Activated CD4-positive, alpha-beta T cell treated with anti-CD3 and anti-CD28 coated beads, Interleukin-2, amount 10 ng/mL, durations not matched to agents 7 days and 5 days (primary cell): Measurements from ENCODE around the gene ATG4C. TPM values are rescaled to one million over a fixed set of nuclear protein-coding genes. Genes with fewer than 3 reads are reported as not detected.
"Not testable (repeated sequence)": the region's sequence is repeated elsewhere in the genome, so short reads cannot be mapped to it uniquely, and the experiment has no call there.

ENCODE experiments used
- CTCF ChIA-PET: fragments of 350-600 bp; sonication (Branson Sonifier 250); formaldehyde crosslinking; loops from one replicate; lab custom pipeline; 2021; ENCODE audit warnings: antibody characterized with exemption; lab: Charles Lee
- POLR2A ChIA-PET: fragments of 350-600 bp; sonication (Branson Sonifier 250); formaldehyde crosslinking; loops from one replicate; lab custom pipeline; 2021; ENCODE audit warnings: antibody characterized with exemption; lab: Charles Lee
- DNase-seq: peaks from one replicate; pipeline ENCODE4 v3.0.0-alpha.2; 2020
- H3K27ac Mint-ChIP-seq: one replicate; pipeline ENCODE4 v1.8.0; 2021; ENCODE audit warnings: mild to moderate bottlenecking, moderate library complexity, mixed read lengths
- H3K27me3 Mint-ChIP-seq: one replicate; pipeline ENCODE4 v1.8.0; 2021; ENCODE audit warnings: mixed read lengths
- H3K36me3 Mint-ChIP-seq: one replicate; pipeline ENCODE4 v1.8.0; 2021; ENCODE audit warnings: low read depth, mixed read lengths
- H3K4me1 Mint-ChIP-seq: one replicate; pipeline ENCODE4 v1.8.0; 2021; ENCODE audit warnings: mixed read lengths
- H3K4me3 Mint-ChIP-seq: one replicate; pipeline ENCODE4 v1.8.0; 2021; ENCODE audit warnings: mild to moderate bottlenecking, moderate library complexity, mixed read lengths
- H3K9me3 Mint-ChIP-seq: one replicate; pipeline ENCODE4 v1.8.0; 2021; ENCODE audit warnings: mixed read lengths
- total RNA-seq, 2 experiments: library from RNA; stranded (reverse); gene quantifications; one replicate each; pipeline ENCODE4 v1.2.3, GENCODE V29; 2021

ATG4C gene
- total RNA-seq, 2 experiments from 2014 or later: 12.1 to 16.4 TPM

DNA sequence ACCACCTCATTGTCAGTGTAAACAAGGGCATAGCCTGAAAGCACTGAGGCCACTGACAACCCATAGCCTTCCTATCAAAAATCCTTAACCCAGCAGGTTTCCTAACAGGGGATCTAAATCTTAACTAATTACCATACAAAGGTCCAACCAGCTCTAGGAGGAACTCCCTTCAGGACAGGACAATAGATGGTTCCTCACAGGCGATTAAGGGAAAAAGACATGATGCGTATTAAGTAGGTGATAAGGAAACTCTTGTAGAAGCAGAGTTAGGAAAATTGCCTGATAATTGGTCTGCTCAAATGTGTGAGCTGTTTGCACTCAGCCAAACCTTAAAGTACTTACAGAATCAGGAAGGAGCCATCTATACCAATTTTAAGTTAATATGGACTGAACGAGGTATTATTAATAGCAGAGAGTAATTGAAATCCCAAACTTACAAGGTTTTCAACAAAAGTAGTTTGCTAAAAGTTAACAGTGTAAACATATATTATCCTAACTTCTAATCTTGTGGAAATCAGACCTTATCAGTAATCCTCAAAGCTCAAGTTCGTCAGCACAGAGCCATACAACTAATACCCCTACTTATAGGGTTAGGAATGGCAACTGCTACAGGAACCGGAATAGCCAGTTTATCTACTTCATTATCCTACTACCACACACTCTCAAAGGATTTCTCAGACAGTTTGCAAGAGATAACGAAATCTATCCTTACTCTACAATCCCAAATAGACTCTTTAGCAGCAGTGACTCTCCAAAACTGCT is 23.7 kb upstream of the ATG4C start:
- H3K9me3 Mint-ChIP-seq, H3K4me1 Mint-ChIP-seq, H3K36me3 Mint-ChIP-seq, H3K4me3 Mint-ChIP-seq, DNase-seq, H3K27me3 Mint-ChIP-seq, CTCF ChIA-PET, H3K27ac Mint-ChIP-seq, POLR2A ChIA-PET: not testable (repeated sequence)

DNA sequence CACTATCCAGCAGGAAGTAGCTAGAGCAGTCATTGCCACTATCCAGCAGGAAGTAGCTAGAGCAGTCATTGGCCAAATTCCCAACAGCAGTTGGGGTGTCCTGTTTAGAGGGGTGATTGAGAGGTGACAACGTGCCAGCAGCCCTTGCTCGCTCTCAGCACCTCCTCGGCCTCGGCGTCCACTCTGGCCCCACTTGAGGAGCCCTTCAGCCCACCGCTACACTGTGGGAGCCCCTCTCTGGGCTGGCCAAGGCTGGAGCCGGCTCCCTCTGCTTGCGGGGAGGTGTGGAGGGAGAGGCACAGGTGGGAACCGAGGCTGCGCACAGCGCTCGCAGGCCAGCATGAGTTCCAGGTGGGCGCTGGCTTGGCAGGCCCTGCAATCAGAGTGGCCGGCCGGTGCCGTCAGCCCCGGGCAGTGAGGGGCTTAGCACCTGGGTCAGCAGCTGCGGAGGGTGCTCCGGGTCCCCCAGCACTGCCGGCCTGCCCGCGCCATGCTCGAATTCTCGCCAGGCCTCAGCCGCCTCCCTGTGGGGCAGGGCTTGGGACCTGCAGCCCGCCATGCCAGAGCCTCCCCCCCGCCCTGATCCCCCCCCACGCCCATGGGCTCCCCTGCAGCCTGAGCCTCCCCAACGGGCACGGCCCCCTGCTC is 22.6 kb upstream of the ATG4C start:
- H3K36me3 Mint-ChIP-seq, H3K4me3 Mint-ChIP-seq, H3K27me3 Mint-ChIP-seq, H3K9me3 Mint-ChIP-seq, H3K27ac Mint-ChIP-seq, POLR2A ChIA-PET, H3K4me1 Mint-ChIP-seq, CTCF ChIA-PET, DNase-seq: not testable (repeated sequence)

DNA sequence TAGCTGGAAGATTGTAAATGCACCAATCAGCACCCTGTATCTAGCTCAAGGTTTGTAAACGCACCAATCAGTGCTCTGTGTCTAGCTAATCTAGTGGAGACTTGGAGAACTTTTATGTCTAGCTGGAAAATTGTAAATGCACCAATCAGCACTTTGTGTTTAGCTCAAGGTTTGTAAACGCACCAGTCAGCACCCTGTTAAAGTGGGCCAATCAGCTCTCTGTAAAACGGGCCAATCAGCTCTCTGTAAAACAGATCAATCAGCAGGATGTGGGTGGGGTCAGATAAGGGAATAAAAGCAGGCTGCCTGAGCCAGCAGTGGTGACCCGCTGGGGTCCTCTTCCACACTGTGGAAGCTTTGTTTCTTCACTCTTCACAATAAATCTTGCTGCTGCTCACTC is 21.9 kb upstream of the ATG4C start:
- H3K36me3 Mint-ChIP-seq, POLR2A ChIA-PET, H3K4me3 Mint-ChIP-seq, H3K27me3 Mint-ChIP-seq, H3K4me1 Mint-ChIP-seq, H3K27ac Mint-ChIP-seq, CTCF ChIA-PET, H3K9me3 Mint-ChIP-seq, DNase-seq: not testable (repeated sequence)

DNA sequence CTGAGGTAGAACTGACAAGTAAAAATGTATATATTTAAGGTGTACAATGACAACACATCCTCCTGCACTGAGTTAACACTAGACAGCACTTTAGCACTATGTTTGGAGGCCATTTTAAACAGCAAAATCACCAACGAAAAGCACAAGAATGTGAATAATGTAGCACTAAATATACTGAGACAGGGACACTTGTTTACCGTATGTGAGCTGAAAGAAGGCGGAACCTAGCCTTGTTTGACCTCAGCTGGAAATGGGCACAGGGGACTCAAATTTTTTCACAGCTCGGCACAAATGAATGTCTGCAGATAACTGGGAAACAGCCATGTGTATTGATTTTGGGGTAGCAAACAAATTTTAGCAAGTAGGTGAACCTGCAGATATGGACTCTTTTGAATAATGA is 18.0 kb upstream of the ATG4C start:
- Mint-ChIP-seq H3K27me3 (peaks cover 9% of the 10 kb centered on the region), H3K4me3 (no peak overlapping the region), H3K4me1 (no peaks in the 10 kb centered on the region), H3K36me3 (no peaks in the 10 kb centered on the region), H3K9me3 (no peaks in the 10 kb centered on the region), H3K27ac (no peak overlapping the region)
- ChIA-PET POLR2A (no interaction called here), CTCF (no interaction called here)
- no peak for DNase-seq

DNA sequence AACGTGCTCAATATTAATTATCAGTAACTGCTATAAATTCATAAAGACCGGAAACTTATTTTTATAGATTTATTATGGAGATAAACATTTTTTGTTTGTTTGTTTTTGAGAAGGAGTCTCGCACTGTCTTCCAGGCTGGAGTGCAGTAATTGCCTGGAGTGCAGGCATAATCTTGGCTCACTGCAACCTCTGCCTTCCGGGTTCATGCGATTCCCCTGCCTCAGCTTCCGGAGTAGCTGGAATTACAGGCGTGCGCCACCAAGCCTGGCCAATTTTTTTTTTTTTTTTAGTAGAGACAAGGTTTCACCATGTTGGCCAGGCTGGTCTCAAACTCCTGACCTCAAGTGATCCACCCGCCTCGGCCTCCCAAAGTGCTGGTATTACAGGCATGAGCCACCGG is 15.4 kb upstream of the ATG4C start:
- H3K4me3 Mint-ChIP-seq, POLR2A ChIA-PET, H3K4me1 Mint-ChIP-seq, DNase-seq, H3K9me3 Mint-ChIP-seq, H3K27me3 Mint-ChIP-seq, CTCF ChIA-PET, H3K27ac Mint-ChIP-seq, H3K36me3 Mint-ChIP-seq: not testable (repeated sequence)

DNA sequence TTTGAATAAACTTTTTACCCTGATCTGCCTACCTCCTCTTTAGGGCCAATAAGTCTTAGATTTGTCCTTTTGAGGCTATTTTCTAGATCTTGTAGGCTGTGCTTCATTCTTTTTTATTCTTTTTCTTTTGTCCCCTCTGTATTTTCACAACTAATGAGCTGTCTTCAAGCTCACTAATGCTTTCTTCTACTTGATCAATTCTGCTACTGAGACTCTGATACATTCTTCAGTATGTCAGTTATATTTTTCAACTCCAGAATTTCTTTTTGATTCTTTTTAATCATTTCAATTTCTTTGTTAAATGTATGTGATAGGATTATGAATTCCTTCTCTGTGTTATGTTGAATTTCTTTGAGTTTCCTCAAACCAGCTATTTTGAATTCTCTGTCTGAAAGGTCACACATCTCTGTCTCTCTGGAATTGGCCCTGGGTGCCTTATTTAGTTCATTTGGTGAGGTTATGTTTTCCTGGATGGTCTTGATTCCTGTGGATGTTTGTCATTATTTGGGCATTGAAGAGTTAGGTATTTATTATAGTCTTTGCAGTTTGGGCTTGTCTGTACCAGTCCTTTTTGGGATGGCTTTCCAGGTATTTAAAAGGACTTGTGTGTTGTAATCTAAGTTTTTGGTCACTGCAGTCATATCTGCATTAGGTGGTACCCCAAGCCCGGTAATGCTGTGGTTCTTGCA is 11.2 kb upstream of the ATG4C start:
- DNase-seq: no peak
- no peak overlapping the region for H3K27ac Mint-ChIP-seq
- peaks cover 6% of the 10 kb centered on the region for H3K27me3 Mint-ChIP-seq
- H3K9me3 Mint-ChIP-seq: peaks cover 3% of the 10 kb centered on the region
- ChIA-PET POLR2A (no interaction called here), CTCF (no interaction called here)
- no peak overlapping the region for H3K4me3 Mint-ChIP-seq
- H3K36me3 Mint-ChIP-seq: no peaks in the 10 kb centered on the region
- no peaks in the 10 kb centered on the region for H3K4me1 Mint-ChIP-seq

DNA sequence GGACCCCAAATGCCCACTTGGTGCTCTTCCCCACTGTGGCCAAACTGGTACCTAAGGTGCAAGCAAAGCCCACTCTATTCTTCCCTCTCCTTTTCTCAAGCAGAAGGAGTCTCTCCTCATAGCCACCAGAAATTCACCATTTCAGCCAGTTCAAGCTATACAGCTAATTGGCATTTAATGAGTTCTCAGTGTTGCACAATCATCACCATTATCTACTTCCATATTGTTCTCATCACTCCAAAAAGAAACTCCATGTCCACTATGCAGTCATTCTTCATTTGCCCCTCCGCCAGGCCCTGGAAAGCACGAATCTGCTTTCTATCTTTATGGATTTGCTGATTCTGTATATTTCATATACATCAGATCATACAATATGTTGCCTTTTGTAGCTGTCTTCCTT is 9.9 kb upstream of the ATG4C start:
- ChIA-PET POLR2A (no interaction called here), CTCF (no interaction called here)
- Mint-ChIP-seq H3K4me3 (no peak overlapping the region), H3K4me1 (no peaks in the 10 kb centered on the region), H3K9me3 (peaks cover 3% of the 10 kb centered on the region), H3K27ac (no peak overlapping the region), H3K27me3 (peaks cover 11% of the 10 kb centered on the region), H3K36me3 (no peaks in the 10 kb centered on the region)
- DNase-seq: no peak

DNA sequence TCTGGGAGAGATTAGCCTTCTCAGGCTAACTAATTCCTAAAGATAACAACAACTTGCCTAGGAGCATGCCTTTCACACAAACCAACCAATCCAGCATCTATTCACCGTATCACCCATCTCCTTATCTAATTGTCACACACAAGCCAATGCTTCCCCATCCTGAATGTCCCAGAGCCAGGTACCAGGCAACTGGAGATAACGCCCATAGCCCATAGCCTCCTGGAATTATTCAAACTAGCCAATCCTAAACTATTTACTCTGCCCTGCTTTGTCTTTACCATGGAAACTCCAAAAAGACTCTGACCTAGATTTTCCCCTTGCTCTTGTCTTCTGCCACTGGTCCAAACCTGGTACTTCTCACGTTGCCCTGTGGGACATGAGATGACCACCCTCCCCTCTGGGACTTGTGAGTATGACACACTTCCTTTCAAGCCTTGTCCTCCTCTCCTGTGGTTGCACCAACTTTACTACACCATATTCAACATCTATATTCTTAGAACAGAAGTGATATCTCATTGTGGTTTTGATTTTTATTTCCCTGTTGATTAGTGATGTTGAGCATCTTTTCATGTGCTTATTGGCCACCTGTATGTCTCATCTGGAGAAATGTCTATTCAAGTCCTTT is 8.8 kb upstream of the ATG4C start:
- DNase-seq: no peak
- Mint-ChIP-seq H3K27ac (no peak overlapping the region), H3K27me3 (peaks cover 17% of the 10 kb centered on the region), H3K4me3 (no peak overlapping the region), H3K36me3 (no peaks in the 10 kb centered on the region), H3K9me3 (peaks cover 3% of the 10 kb centered on the region), H3K4me1 (no peaks in the 10 kb centered on the region)
- ChIA-PET CTCF (no interaction called here), POLR2A (no interaction called here)

DNA sequence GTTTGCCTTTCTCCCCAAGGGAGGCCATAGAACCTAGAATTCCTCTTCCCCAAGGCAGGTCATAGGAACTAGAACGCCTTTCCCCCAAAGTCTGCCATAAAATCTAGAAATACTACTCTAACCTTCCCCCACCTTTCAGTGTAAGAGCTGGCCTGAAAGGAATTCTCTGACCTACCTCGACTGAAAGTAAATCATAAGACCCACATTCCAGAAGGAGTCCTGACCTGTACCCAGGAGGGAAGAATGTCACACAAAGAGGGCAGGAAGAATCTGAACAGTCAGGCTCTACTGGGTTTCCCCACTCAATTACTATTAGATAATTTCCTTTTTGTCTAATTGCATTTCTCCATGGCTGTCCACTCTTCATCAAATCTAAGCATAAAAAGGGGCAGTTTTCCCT is 5.7 kb upstream of the ATG4C start:
- Mint-ChIP-seq H3K4me3 (no peak overlapping the region), H3K4me1 (peaks cover 2% of the 10 kb centered on the region), H3K9me3 (peaks cover 3% of the 10 kb centered on the region), H3K27ac (no peak overlapping the region), H3K36me3 (no peaks in the 10 kb centered on the region), H3K27me3 (peaks cover 27% of the 10 kb centered on the region)
- POLR2A ChIA-PET: no interaction called here
- DNase-seq: no peak
- CTCF ChIA-PET: no interaction called here

DNA sequence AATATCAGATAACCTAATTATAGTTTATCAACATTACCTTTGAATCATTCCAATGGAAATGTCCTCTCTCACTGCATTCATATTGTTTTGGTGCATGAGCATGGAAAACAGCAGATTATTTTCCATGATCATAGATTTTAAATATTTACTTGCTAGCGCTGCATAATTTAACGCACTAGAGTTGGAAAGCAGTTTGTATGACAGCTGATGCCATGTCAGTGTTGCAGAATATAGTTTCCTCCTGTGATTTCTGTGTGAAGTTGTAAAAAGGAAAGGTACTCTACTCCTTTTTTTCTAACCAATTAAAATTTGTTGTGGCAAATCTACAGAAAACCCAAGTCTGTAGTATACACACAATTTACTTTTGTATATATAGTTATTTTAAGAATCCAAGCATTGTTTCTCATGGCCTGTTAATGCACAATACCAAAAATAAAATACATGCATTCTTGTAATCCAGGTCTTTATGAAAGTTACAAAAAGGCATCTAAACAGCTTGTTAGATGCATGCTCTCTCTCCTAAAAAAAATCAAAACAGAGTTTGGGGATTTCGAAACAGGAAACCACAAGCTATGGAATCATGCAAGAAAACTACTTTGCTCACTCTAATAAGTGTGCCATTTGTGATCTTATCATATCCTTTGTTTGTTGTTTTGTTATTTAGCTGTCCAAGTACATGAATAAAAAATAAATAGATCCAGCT is 1.9 kb upstream of the ATG4C start:
- Mint-ChIP-seq H3K36me3 (no peaks in the 10 kb centered on the region), H3K27ac (no peak overlapping the region), H3K4me1 (peaks cover 11% of the 10 kb centered on the region), H3K9me3 (no peaks in the 10 kb centered on the region), H3K4me3 (no peak overlapping the region), H3K27me3 (peaks cover 27% of the 10 kb centered on the region)
- CTCF ChIA-PET: no interaction called here
- POLR2A ChIA-PET: interaction anchor here (0.7 kb wide), 1 partner anchor 20 kb away, joined by 8 read pairs; no protein-coding TSS in a partner anchor
- DNase-seq: no peak

DNA sequence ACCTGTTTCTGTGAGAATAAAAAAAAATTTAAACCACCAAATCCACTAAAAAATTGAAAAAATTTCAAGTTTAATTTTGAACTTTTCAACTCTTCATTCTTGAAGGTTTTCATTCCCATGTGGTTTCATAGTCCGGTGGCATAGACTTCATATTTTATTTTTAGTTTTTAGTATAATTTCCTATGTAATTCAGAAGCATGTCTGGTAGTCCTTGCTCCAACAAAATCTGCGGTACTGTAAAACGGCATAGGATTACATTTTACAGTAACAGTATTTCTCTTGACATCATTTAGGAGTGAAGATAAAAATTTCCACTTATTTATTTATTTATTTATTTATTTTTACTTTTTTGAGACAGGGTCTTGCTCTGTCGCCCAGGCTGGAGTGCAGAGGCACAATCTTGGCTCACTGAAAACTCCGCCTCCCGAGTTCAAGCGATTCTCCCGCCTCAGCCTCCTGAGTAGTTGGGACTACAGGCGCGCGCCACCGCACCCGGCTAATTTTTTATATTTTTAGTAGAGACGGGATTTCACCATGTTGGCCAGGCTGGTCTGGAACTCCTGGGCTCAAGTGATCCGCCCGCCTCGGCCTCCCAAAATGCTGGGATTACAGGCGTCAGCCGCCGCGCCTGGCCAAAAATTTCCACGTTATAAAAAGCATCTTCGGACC is 1.3 kb upstream of the ATG4C start:
- DNase-seq, H3K27ac Mint-ChIP-seq, H3K4me3 Mint-ChIP-seq, CTCF ChIA-PET, H3K9me3 Mint-ChIP-seq, H3K36me3 Mint-ChIP-seq: not testable (repeated sequence)
- POLR2A ChIA-PET: interaction anchor here (0.7 kb wide), 1 partner anchor 19 kb away, joined by 8 read pairs; no protein-coding TSS in a partner anchor
- peaks cover 11% of the 10 kb centered on the region for H3K4me1 Mint-ChIP-seq
- peaks cover 22% of the 10 kb centered on the region for H3K27me3 Mint-ChIP-seq
